Gastroesophageal sphincter (tissue), 4 donors: ENCODE data around the gene NELFB. TPM values are rescaled to one million over a fixed set of nuclear protein-coding genes. Genes with fewer than 3 reads are reported as not detected.

Experiments used
- ATAC-seq: fragments of 150-250 bp; one replicate; pipeline ENCODE4 v1.9.1; 2016; ENCODE audit warnings: mild to moderate bottlenecking, moderate library complexity
- H3K27ac ChIP-seq, 4 donors: fragments of 200-600 bp; sonication (generic) in 3 of 4; 1 replicate in 3 of 4; 2 replicates in 1 of 4; pipeline ENCODE4 v1.5.1; 2016 to 2019
- H3K27me3 ChIP-seq: fragments of 200-600 bp; sonication (generic); one replicate; pipeline ENCODE4 v1.5.1; 2019
- H3K36me3 ChIP-seq, 2 donors: fragments of 200-600 bp; sonication (generic); one replicate each; pipeline ENCODE4 v1.5.1; 2019; ENCODE audit warnings: control low read depth in 1 of 2
- H3K4me1 ChIP-seq, 3 donors: fragments of 200-600 bp; sonication (generic); 1 replicate in 2 of 3; 2 replicates in 1 of 3; pipeline ENCODE4 v1.5.1; 2016 to 2019; ENCODE audit warnings: control low read depth in 2 of 3
- H3K4me3 ChIP-seq, 2 donors: fragments of 200-600 bp; sonication (generic); one replicate each; pipeline ENCODE4 v1.5.1; 2019; ENCODE audit warnings: mild to moderate bottlenecking in 1 of 2, moderate library complexity in 1 of 2
- H3K9me3 ChIP-seq, 3 donors: fragments of 200-600 bp; sonication (generic); one replicate each; pipeline ENCODE4 v1.5.1; 2017 to 2019; ENCODE audit warnings: control low read depth in 2 of 3
- CTCF ChIP-seq, 4 experiments: fragments of 200-600 bp in 2 of 4; fragments of 450-650 bp in 2 of 4; sonication (generic) in 1 of 4; IDR thresholded peaks; one replicate each; pipeline ENCODE4 v1.5.1; 2017 to 2019; ENCODE audit warnings: antibody characterized with exemption in 4 of 4, mild to moderate bottlenecking in 2 of 4, moderate library complexity in 2 of 4
- EP300 ChIP-seq: sonication (generic); formaldehyde crosslinking; IDR thresholded peaks from one replicate; pipeline ENCODE4 v1.6.1; 2017; ENCODE audit warnings: antibody characterized with exemption, mild to moderate bottlenecking
- POLR2A ChIP-seq, 2 donors: fragments of 450-650 bp; IDR thresholded peaks; one replicate each; pipeline ENCODE4 v1.6.1; 2017; ENCODE audit warnings: antibody characterized with exemption in 2 of 2, mild to moderate bottlenecking in 2 of 2, moderate library complexity in 1 of 2
- POLR2AphosphoS5 ChIP-seq: sonication (generic); formaldehyde crosslinking; IDR thresholded peaks from one replicate; pipeline ENCODE4 v1.6.1; 2017; ENCODE audit warnings: antibody characterized with exemption
- WGBS, 2 donors: methylation state at CpG; one replicate each; pipeline ENCODE4 v1.1.5; 2018; ENCODE audit warnings: low coverage in 1 of 2; 5-methylcytosine and 5-hydroxymethylcytosine counted together
- total RNA-seq, 4 donors: library from RNA; depleted of rRNA; stranded (reverse); fragments of >200 nt; gene quantifications; one replicate each; pipeline ENCODE4 v1.1.0, GENCODE V29; 2016

NELFB gene
- total RNA-seq, 4 donors from 2014 or later, result 36.9 to 58.8 (median 45.2) TPM

- H3K27ac ChIP-seq, result peak overlapping the region in 1 of 4 donors; percentile 66
- H3K4me1 ChIP-seq, result peaks cover 0 to 38% (median 12%) of the 10 kb centered on the region in 3 donors
- no peaks in the 10 kb centered on the region for H3K9me3 ChIP-seq
- H3K27me3 ChIP-seq, result peaks cover 33% of the 10 kb centered on the region
- peaks cover 0 to 8% of the 10 kb centered on the region in 2 donors for H3K36me3 ChIP-seq
- WGBS, 2 donors, result 40 to 100% methylated on average over 1 to 2 of the region's 24 CpGs
- no peak overlapping the region for H3K4me3 ChIP-seq
- ATAC-seq, result no peak
- TF ChIP-seq POLR2A (IDR thresholded peaks at IDR 0.05) (no peak), EP300 (no peak), POLR2AphosphoS5 (no peak), CTCF (IDR thresholded peaks at IDR 0.05) (no peak)
Observed at GRCh38 chr9:137317718-137318511, 62.8 kb downstream of the NELFB start.

GRCh38 chr9:137318602-137319001 lies 63.5 kb downstream of the NELFB start:
- Histone ChIP-seq H3K9me3 (no peaks in the 10 kb centered on the region), H3K4me1 (peaks cover 0 to 38% (median 12%) of the 10 kb centered on the region in 3 donors), H3K4me3 (no peak overlapping the region), H3K27ac (peak overlapping the region in 1 of 4 donors; percentile 66), H3K27me3 (peaks cover 33% of the 10 kb centered on the region), H3K36me3 (peaks cover 0 to 8% of the 10 kb centered on the region in 2 donors)
- no peak for TF ChIP-seq POLR2AphosphoS5
- TF ChIP-seq EP300, result no peak
- no peak for TF ChIP-seq CTCF (IDR thresholded peaks at IDR 0.05)
- TF ChIP-seq POLR2A (IDR thresholded peaks at IDR 0.05), result no peak
- 100% methylated on average over 1 of the region's 18 CpGs; no CpG with 5 or more reads in 1 of the 2 donors for WGBS, 2 donors
- ATAC-seq, result no peak

- peaks cover 0 to 38% (median 12%) of the 10 kb centered on the region in 3 donors for H3K4me1 ChIP-seq
- H3K27ac ChIP-seq, result peak overlapping the region in 2 of 4 donors; percentile 10 to 66
- no peak overlapping the region for H3K4me3 ChIP-seq
- WGBS, 2 donors, result 84% methylated on average over 5 of the region's 26 CpGs; no CpG with 5 or more reads in 1 of the 2 donors
- peak; percentile 54 for ATAC-seq
- TF ChIP-seq EP300 (no peak), CTCF (IDR thresholded peaks at IDR 0.05) (peak in 3 of 4 experiments; percentile 19 to 43 (median 31)), POLR2AphosphoS5 (no peak), POLR2A (IDR thresholded peaks at IDR 0.05) (no peak)
- peaks cover 33% of the 10 kb centered on the region for H3K27me3 ChIP-seq
- no peaks in the 10 kb centered on the region for H3K9me3 ChIP-seq
- peaks cover 0 to 8% of the 10 kb centered on the region in 2 donors for H3K36me3 ChIP-seq
Observed at GRCh38 chr9:137319011-137319738, 64.0 kb downstream of the NELFB start.

GRCh38 chr9:137319739-137320551 lies 64.8 kb downstream of the NELFB start:
- H3K4me1 ChIP-seq, result peaks cover 0 to 38% (median 12%) of the 10 kb centered on the region in 3 donors
- no CpG with 5 or more reads among the region's 22 CpGs for WGBS, 2 donors
- H3K9me3 ChIP-seq, result no peaks in the 10 kb centered on the region
- ATAC-seq, result no peak
- H3K27me3 ChIP-seq, result peaks cover 32% of the 10 kb centered on the region
- H3K27ac ChIP-seq, result peak overlapping the region in 1 of 4 donors; percentile 66
- H3K4me3 ChIP-seq, result no peak overlapping the region
- no peak for TF ChIP-seq POLR2A (IDR thresholded peaks at IDR 0.05)
- TF ChIP-seq EP300, result no peak
- TF ChIP-seq POLR2AphosphoS5, result no peak
- no peak for TF ChIP-seq CTCF (IDR thresholded peaks at IDR 0.05)
- H3K36me3 ChIP-seq, result peaks cover 0 to 8% of the 10 kb centered on the region in 2 donors
